ENCODE data around the gene CST7. TPM values are rescaled to one million over a fixed set of nuclear protein-coding genes. Genes with fewer than 3 reads are reported as not detected.

The CST7 gene
- total RNA-seq, 4 donors from 2014 or later, result 1.1 to 4.7 (median 2.6) TPM

DNA sequence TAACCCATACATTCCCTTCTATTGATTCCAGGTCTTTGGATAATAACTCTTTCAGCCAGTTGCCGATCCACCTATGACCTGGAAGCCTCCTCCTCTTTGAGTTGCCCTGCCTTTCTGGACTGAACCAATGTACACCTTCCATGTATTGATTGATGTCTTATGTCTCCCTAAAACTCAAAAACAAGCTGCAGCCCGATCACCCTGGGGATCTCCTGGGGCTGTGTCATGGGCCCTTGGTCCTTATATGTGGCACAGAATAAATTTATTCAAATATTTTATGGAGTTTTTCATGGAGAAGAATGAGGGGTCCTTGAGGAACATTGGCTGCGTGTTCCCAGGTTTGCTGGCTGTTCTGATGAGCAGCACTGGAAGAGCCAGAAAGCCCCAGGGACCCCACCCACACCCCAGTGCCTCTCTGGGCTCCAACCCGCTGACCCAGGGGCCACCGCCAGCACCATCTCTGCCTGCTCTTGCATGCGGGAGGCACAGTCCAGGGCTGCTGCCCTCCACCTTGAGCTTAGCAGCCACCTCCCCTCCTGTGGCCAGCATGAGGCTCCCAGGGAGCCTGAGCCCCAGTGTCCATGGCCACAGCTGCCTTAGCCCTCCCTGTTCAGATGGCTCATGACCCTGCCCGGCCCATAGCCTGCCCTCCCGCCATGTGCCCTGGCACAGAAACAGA, 36.5 kb upstream of the CST7 start:
- TF ChIP-seq, protein P1, sequence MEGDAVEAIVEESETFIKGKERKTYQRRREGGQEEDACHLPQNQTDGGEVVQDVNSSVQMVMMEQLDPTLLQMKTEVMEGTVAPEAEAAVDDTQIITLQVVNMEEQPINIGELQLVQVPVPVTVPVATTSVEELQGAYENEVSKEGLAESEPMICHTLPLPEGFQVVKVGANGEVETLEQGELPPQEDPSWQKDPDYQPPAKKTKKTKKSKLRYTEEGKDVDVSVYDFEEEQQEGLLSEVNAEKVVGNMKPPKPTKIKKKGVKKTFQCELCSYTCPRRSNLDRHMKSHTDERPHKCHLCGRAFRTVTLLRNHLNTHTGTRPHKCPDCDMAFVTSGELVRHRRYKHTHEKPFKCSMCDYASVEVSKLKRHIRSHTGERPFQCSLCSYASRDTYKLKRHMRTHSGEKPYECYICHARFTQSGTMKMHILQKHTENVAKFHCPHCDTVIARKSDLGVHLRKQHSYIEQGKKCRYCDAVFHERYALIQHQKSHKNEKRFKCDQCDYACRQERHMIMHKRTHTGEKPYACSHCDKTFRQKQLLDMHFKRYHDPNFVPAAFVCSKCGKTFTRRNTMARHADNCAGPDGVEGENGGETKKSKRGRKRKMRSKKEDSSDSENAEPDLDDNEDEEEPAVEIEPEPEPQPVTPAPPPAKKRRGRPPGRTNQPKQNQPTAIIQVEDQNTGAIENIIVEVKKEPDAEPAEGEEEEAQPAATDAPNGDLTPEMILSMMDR (IDR thresholded peaks at IDR 0.05; ENCODE audit: low read depth), result no peak

DNA sequence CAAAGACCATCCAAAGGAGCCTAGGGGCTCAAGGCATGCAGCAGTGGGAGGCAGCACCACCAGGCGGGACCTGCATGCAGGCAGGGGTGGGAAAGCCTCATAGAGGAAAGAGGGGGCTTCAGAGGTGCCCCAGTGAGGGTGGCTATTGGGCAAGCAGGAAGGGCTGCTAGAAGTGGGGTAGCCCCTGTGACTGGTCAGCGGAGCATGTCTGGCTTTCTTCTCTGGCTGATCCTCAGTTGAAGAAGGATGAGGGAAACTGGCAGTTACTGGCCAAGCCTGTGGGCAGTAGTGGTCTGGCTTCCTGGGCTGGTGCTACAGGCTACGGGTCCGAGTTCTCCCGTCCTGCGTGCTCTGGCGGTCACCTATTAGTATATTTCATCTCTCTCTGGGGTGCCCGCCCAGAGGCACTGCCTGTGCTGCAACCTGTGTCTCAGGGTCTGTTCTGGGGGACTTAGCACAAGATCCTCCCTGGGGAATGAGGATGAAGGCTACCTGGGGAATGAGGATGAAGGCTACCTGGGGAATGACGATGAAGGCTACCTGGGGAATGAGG, 35.9 kb upstream of the CST7 start:
- TF ChIP-seq, protein P1 (IDR thresholded peaks at IDR 0.05; ENCODE audit: low read depth), result no peak

DNA sequence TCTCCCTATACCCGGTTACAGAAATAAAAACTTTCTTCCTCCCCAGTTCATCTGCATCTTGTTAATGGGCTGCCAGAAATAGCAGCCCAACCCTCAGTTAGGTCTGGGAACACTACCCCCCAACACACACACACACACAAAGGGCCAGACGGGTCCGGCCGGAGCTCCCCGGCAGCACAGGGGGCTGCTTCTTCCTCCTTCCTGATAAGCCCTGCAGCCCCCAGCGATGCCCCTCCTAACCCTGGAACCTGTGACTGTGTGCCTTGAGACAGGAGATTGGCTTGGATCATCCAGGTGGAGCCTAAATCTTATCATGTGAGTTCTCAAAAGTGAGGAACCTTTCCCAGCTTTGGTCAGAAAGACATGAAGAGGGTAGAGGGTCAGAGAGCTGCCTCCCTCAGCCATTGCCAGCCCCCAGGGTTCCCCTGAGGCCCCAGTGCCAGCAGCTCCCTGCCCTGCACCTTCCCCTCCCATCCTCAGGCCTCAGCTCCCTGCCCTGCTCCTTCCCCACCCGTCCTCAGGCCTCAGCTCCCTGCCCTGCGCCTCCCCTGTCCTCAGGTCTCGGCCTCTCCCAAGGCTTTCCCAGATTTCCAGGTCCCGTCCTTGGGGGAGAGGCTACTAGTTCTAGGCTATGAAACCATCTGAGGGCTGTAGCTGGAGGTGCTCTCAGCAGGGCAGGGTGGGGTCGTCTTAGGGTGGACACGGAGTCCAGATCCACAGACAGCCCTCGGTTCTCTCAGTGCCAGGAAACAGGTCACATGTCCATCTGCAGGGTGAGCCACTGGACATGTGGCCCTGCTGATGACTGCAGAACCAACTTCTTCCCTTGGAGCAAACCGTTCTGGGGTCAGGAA, 34.5 kb upstream of the CST7 start:
- TF ChIP-seq, protein P1 (IDR thresholded peaks at IDR 0.05; ENCODE audit: low read depth), result no peak

DNA sequence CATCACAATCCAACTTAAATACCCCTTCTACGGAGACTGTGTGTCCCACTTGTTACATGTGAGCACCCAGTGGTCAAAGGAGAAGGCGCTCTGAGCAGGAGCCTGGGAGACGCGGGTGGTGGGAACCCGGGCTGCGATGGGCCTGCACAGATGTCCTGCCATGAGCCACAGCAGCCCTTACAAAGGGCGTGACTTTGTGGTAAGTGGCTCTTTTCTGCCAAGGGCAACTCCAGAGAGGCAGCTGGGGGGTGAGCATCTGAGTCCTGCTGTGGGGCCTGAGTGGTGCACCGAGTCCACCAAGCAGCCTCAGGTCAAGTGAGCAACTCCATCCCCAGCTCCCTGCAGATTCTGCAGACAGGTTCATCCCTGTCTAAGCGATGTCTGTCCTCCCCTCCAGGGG, 33.6 kb upstream of the CST7 start:
- TF ChIP-seq, protein P1 (IDR thresholded peaks at IDR 0.05; ENCODE audit: low read depth), result no peak

DNA sequence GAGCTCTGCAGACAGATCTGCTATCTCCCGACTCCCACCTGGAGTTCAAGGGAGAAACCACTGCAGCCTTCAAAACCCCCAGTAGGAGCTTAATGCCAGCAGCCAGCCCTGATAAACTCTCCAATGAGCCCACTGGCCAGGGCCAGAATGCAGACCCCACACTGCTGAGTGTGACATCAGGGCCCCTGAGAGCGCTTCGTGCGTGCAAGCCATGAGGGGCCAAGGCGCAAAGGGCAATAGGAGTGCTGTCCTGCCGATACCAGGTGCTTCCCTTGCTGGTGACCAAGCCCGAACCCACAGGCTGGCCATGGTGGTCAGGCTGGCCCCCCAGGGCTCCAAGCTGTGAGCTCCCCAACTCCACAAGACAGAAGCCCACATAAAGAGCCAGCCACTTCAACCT, 33.2 kb upstream of the CST7 start:
- TF ChIP-seq, protein P1 (IDR thresholded peaks at IDR 0.05; ENCODE audit: low read depth), result no peak

DNA sequence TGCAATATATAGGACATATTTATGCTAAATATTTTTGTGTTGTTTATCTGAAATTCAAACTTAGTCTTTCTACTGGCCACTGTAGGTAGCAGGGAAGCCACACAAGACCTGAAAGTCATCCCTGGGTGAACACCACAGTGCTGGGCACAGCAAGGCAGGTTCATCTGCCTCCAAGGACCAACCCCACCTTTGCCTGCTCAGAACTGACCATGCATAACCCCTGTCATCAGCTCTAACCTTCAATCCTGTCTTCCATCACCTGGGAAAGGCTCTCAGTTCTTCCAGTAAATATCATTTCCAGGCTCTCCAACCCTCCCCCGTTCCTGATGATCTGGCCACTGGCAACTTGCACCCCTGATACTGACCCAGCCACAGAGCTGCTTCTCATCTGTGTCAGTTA, 32.7 kb upstream of the CST7 start:
- TF ChIP-seq, protein P1 (IDR thresholded peaks at IDR 0.05; ENCODE audit: low read depth), result no peak

DNA sequence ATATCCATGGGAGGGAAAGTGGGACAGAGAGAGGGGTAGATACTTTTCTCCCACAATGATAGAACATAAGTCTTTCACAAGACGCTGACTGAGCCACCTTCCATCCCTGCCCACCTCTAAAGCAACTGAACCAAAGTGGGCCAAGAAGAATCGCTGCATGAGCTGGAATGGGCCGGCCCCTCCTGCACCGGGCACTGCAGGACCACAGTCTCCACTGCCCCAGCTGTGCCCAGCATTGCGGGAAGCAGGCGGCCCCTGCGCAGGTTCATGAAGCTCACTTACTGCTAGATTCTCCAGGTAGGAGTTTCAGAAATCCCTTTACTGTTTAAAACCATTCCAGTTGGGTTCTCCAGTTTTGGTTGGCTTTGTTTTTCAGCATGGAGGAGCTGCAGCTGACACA, 32.0 kb upstream of the CST7 start:
- TF ChIP-seq, protein P1 (IDR thresholded peaks at IDR 0.05; ENCODE audit: low read depth), result no peak

Measured in subcutaneous adipose tissue (tissue), 4 donors.